ENCODE measurements around the gene ELOB. TPM values are rescaled to one million over a fixed set of nuclear protein-coding genes. Genes with fewer than 3 reads are reported as not detected.

Gene ELOB
- total and polyA plus RNA-seq, 10 of the 15 experiments (the other 5 are each of a cell fraction or from before 2014, with no cell fraction given), result 86.9 to 823 (median 263) TPM

GRCh38 chr16:2816751-2817339, 39.8 kb upstream of the ELOB start, which contains the start of gene PRSS21:
Gene PRSS21 (plus strand): TSS chr16:2817237. CDS start chr16:2817269, 32 bp downstream.
- TF ChIP-seq STAT1 (conservative IDR thresholded peaks at IDR 0.05) (no peak), PBX3 (IDR thresholded peaks at IDR 0.05; ENCODE audit: insufficient replicate concordance, low read depth, low read length) (no peak), BHLHE40 (IDR thresholded peaks at IDR 0.05; ENCODE audit: borderline replicate concordance in 1 of 2, low read depth in 2 of 2, low read length in 1 of 2) (no peak), CTCF (IDR thresholded peaks at IDR 0.05 in 2 of 3, conservative IDR thresholded peaks at IDR 0.05 in 1 of 3; ENCODE audit: control insufficient read depth in 2 of 3, extremely low read depth in 1 of 3, insufficient read depth in 1 of 3, low read depth in 3 of 3, low read length in 3 of 3) (peak in 2 of 3 experiments; percentile 25 to 39; a peak in 4 of 6 replicates), IKZF1 (conservative IDR thresholded peaks at IDR 0.05) (no peak), YY1 (IDR thresholded peaks at IDR 0.05; ENCODE audit: low read depth, low read length) (0 out of 2 replicates have a peak, but pooled peaks have one; percentile 44), RAD51 (IDR thresholded peaks at IDR 0.05) (no peak), EGR1 (IDR thresholded peaks at IDR 0.05; ENCODE audit: borderline replicate concordance in 1 of 2, low read depth in 2 of 2, low read length in 2 of 2) (0 out of 3 replicates have a peak, but pooled peaks of 1 of the 2 experiments have one; percentile 13), RAD21 (IDR thresholded peaks at IDR 0.05; ENCODE audit: insufficient read depth, low read depth, low read length) (peak; percentile 33; the same call in 1 of the 2 replicates)
- ATAC-seq, result peak; percentile 19; the same call in 1 of the 3 replicates
- Histone ChIP-seq H3K27me3 (replicated peaks in 1 of 2; ENCODE audit: control insufficient read depth in 2 of 2, insufficient read depth in 2 of 2, low read length in 1 of 2) (peaks cover 0 to 1% of the 10 kb centered on the region in 2 experiments; a peak in 2 of 4 replicates), H4K20me1 (ENCODE audit: control insufficient read depth, insufficient read depth) (no peaks in the 10 kb centered on the region), H3K4me1 (ENCODE audit: control insufficient read depth, insufficient read depth, low read length) (no peaks in the 10 kb centered on the region), H3K79me2 (ENCODE audit: control insufficient read depth, insufficient read depth, low read length) (peaks cover 7% of the 10 kb centered on the region), H3K36me3 (ENCODE audit: control insufficient read depth in 2 of 2, insufficient read depth in 2 of 2, low read length in 1 of 2) (no peaks in the 10 kb centered on the region), H3K4me3 (peak within 1 kb of the TSS; percentile 58; the same call in 1 of the 2 replicates), H3K9ac (ENCODE audit: control insufficient read depth, insufficient read depth, low read length) (peak within 1 kb of the TSS; percentile 65), H2AFZ (ENCODE audit: control insufficient read depth, low read depth, low read length) (peak within 1 kb of the TSS; percentile 39), H3K4me2 (ENCODE audit: control insufficient read depth, insufficient read depth) (peak within 1 kb of the TSS; percentile 48; the same call in 1 of the 2 replicates), H3K9me3 (replicated peaks; ENCODE audit: control insufficient read depth, insufficient read depth, low read length) (no peaks in the 10 kb centered on the region), H3K27ac (ENCODE audit: control insufficient read depth, insufficient read depth) (peak within 1 kb of the TSS; percentile 58)
- no peak for DNase-seq (ENCODE audit: low read depth, low spot score)
- 34% methylated on average over 10 of the region's 28 CpGs for WGBS (ENCODE audit: insufficient coverage, insufficient replicate concordance, low lambda C conversion rate, missing lambda C conversion rate)
- ChIA-PET CTCF (no interaction called here), RAD21 (ENCODE audit: unreplicated experiment) (no interaction called here), SMC1A (ENCODE audit: uncharacterized antibody, unreplicated experiment) (no interaction called here), POLR2A (no interaction called here)
- no TSS peak for BruUV-seq (replicated peaks)
- intact Hi-C loops (cut with micrococcal nuclease; ENCODE audit: unreplicated experiment) (no loop called here), in situ Hi-C loops (cut with MboI) (no loop called here)
- FAIRE-seq, result no peak
